Uterus (tissue), 4 donors: ENCODE data around the gene PROP1. TPM values are rescaled to one million over a fixed set of nuclear protein-coding genes. Genes with fewer than 3 reads are reported as not detected.
"Not testable (repeated sequence)": the region's sequence is repeated elsewhere in the genome, so short reads cannot be mapped to it uniquely, and the experiment has no call there.

Experiments used
- DNase-seq, 2 donors: peaks; one replicate each; pipeline ENCODE4 v3.0.0-alpha.2; 2019 to 2020
- H3K27ac ChIP-seq, 2 donors: fragments of 200-600 bp; sonication (generic); 1 replicate in 1 of 2; 2 replicates in 1 of 2; pipeline ENCODE4 v1.5.1; 2016 to 2018
- H3K27me3 ChIP-seq, 2 donors: fragments of 200-600 bp; sonication (generic); one replicate each; pipeline ENCODE4 v1.5.1; 2018 to 2019; ENCODE audit warnings: control low read depth in 1 of 2
- H3K36me3 ChIP-seq, 2 donors: fragments of 200-600 bp; sonication (generic); one replicate each; pipeline ENCODE4 v1.5.1; 2019; ENCODE audit warnings: control low read depth in 1 of 2
- H3K4me1 ChIP-seq, 2 donors: fragments of 200-600 bp; sonication (generic); one replicate each; pipeline ENCODE4 v1.5.1; 2018 to 2019; ENCODE audit warnings: control low read depth in 1 of 2
- H3K4me3 ChIP-seq, 2 donors: fragments of 200-600 bp; sonication (generic); 1 replicate in 1 of 2; 2 replicates in 1 of 2; pipeline ENCODE4 v1.5.1; 2018 to 2019; ENCODE audit warnings: mild to moderate bottlenecking in 1 of 2
- H3K9me3 ChIP-seq, 2 donors: fragments of 200-600 bp; sonication (generic); one replicate each; pipeline ENCODE4 v1.5.1; 2019; ENCODE audit warnings: control low read depth in 1 of 2
- POLR2A ChIP-seq, 2 donors: fragments of 450-650 bp; IDR thresholded peaks; one replicate each; pipeline ENCODE4 v1.6.1; 2016; ENCODE audit warnings: antibody characterized with exemption in 2 of 2, mild to moderate bottlenecking in 1 of 2, moderate library complexity in 1 of 2
- intact Hi-C: fragments of 100-400 bp; cut with DNase I; formaldehyde crosslinking; loops from one replicate; pipeline ENCODE4 v1.15.1; 2023; ENCODE audit warnings: low total_unique reads
- total RNA-seq, 4 donors: library from RNA; depleted of rRNA in 3 of 4; stranded (reverse); fragments of >200 nt in 3 of 4; gene quantifications; one replicate each; pipeline versions ENCODE4 v1.1.0 to v1.2.4, GENCODE V29; 2014 to 2023
- TF ChIP-seq, protein P1 (sequence below), 4 experiments: fragments of 200-600 bp in 2 of 4; fragments of 450-650 bp in 2 of 4; sonication (generic) in 2 of 4; IDR thresholded peaks; one replicate each; pipeline ENCODE4 v1.5.1; 2016 to 2019; ENCODE audit warnings: antibody characterized with exemption in 4 of 4, mild to moderate bottlenecking in 2 of 4, moderate library complexity in 1 of 4
- donor health status: DM: yes; HTN: yes; CAD: no.

The PROP1 gene
- not detected for total RNA-seq

DNA sequence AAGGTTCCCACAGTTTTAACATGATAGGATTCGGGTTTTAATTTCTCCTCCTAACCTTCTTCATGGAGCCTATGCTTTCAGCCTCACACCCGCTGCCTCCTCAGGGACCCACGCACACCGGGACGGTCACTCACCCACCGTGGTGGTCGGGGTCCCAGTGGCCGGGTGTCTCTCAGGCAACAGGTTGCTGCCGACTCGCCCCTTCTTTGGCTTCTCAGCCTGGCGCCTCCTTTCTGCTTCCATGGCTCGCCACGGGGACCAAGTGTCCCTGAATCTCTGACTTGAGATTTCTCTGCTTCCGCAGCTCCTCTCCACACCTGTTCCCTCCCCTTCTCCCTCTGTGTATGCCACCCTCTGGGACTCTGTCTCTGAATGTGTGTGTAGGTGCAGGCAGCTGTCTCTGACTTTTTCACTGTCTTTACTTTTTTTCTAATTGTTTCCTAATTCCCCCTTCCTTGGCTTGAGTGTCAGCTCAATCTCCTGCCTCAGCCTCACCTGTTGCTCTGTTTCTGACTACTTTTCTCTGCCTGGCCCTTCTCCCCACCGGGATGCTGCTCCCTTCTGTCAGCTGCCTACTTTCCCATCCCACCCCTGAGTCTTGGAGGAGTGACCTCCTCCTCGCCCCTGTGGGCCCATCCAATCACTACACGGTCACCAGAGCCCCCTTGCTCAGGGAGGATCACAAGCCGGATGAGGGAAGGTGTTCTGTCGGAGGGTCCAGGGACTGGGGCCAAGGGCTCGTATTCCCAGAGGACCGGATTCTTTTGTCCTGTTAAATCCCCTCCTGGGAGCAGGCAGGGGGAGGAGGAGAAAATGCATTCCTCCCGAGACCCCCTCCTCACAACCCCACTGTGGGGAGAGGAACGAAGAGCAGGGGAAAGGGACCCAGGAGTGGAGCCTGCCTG lies at the start of gene PROP1:
Gene PROP1 (minus strand): TSS at position 552 of the 905 bp plus-strand sequence. CDS start 309 bp downstream, at position 243.
- Histone ChIP-seq H3K9me3 (no peaks in the 10 kb centered on the region), H3K4me1 (no peaks in the 10 kb centered on the region), H3K36me3 (no peaks in the 10 kb centered on the region), H3K27ac (no peak within 1 kb of the TSS), H3K4me3 (no peak within 1 kb of the TSS), H3K27me3 (no peaks in the 10 kb centered on the region)
- no peak for DNase-seq
- intact Hi-C loops, result no loop called here
- TF ChIP-seq, protein P1, sequence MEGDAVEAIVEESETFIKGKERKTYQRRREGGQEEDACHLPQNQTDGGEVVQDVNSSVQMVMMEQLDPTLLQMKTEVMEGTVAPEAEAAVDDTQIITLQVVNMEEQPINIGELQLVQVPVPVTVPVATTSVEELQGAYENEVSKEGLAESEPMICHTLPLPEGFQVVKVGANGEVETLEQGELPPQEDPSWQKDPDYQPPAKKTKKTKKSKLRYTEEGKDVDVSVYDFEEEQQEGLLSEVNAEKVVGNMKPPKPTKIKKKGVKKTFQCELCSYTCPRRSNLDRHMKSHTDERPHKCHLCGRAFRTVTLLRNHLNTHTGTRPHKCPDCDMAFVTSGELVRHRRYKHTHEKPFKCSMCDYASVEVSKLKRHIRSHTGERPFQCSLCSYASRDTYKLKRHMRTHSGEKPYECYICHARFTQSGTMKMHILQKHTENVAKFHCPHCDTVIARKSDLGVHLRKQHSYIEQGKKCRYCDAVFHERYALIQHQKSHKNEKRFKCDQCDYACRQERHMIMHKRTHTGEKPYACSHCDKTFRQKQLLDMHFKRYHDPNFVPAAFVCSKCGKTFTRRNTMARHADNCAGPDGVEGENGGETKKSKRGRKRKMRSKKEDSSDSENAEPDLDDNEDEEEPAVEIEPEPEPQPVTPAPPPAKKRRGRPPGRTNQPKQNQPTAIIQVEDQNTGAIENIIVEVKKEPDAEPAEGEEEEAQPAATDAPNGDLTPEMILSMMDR (IDR thresholded peaks at IDR 0.05), result no peak
- no peak for TF ChIP-seq POLR2A (IDR thresholded peaks at IDR 0.05)

DNA sequence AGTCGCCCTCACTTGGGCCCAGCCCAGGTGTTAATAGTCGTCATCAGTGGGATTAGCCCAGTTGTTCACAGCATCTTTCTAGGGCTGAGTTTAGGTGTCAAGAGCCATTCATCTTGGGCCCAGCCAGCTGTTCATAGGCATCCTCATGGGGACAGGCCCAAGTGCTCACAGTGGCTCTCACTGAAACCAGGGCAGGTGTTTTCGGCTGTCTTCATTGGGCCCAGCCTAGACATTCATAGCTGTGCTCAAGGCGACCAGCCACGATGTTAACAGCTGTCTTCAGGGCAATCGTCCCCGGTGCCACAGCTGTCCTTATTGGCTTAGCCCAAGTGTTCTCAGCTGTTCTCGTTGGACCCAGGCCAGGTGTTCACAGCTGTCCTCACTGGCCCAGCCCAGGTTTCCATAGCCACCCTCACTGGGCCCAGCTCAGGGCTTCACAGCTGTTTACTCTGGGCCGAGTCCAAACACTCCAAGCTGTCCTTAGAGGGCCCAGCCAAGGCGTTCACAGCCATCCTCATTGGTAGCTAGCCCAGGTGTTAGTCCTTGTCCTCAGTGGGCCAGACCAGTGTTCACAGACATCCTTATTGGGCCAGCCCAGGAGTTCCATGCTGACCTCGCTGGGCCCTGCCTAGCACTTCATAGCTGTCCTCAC lies 23.5 kb upstream of the PROP1 start:
- H3K36me3 ChIP-seq, H3K4me1 ChIP-seq, intact Hi-C loops, H3K4me3 ChIP-seq, H3K27me3 ChIP-seq, DNase-seq, H3K27ac ChIP-seq, H3K9me3 ChIP-seq: not testable (repeated sequence)

DNA sequence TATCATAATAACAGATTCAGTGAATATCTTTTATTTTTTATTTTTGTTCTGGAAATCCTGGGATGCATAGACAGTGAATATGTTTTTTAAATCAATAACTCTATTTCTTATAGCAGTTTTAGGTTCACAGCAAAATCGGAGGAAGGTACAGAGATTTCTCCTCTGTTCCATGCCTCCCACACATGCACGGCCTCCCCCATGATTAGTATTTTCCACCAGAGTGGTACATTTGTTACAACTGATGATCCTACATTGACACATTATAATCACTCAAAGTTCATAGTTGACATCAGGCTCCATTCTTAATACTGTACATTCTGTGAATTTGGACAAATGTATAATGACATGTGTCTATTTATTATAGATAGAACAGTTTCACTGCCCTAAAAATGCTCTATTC lies 16.7 kb upstream of the PROP1 start:
- DNase-seq, H3K27me3 ChIP-seq, H3K27ac ChIP-seq, H3K36me3 ChIP-seq, H3K4me3 ChIP-seq, H3K9me3 ChIP-seq, H3K4me1 ChIP-seq, intact Hi-C loops: not testable (repeated sequence)

DNA sequence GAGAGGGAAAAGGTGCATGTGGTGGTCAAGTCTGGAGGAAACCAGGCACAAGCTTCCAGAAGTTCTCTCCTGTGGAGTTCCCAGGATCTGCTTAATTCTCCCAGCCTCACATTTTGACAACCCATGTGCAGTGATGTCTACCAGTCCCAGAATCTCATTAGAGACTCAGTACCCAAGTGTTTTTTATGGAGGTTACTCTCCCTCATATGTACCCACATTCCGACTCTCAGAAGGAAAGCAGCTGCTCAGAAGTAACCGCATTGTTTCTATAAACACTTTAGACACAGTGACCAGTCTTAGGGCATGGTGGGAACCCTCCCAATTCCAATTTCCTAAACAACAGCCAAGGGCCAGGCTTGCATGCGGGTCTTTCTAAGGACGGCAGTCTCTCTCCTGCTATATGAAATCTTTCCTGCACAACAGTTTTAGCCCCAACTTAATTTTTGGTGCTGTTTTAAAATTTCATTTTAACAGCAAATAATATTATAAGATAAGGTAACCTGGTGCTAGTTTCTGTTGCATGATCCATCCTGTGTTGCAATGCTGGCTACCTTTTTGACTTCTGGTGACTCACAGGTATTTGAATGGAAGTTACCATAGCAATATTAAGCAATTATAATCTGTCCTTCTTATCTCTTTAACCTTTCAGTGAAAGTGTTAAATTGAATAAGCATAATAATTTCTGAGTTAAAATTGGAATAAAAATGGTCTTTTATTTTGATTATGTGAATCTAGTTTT lies 15.9 kb upstream of the PROP1 start:
- H3K9me3 ChIP-seq, H3K27me3 ChIP-seq, H3K4me1 ChIP-seq, DNase-seq, intact Hi-C loops, H3K4me3 ChIP-seq, H3K27ac ChIP-seq, H3K36me3 ChIP-seq: not testable (repeated sequence)

DNA sequence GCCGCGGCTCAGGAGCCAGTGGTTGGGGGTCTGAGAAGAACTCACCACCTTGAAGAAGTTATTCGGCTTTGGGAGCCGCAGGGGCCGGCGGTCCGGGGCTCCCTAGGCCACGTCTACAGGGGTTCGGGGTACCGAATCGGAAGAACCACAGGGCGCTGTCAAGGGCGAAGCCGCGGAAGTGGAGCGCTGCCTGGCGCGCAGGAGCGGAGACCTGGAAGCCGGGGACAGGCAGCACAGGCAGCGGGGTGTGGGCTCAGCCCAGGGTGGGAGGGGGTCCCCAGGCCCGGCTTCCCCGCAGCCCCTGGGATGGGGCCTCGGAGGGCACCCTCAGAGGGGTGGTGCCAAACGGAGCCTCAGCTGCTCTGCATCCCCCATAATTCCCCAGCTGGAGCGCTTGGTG lies 11.2 kb upstream of the PROP1 start:
- H3K4me1 ChIP-seq, H3K36me3 ChIP-seq, H3K4me3 ChIP-seq, intact Hi-C loops, H3K27ac ChIP-seq, H3K27me3 ChIP-seq, H3K9me3 ChIP-seq, DNase-seq: not testable (repeated sequence)

DNA sequence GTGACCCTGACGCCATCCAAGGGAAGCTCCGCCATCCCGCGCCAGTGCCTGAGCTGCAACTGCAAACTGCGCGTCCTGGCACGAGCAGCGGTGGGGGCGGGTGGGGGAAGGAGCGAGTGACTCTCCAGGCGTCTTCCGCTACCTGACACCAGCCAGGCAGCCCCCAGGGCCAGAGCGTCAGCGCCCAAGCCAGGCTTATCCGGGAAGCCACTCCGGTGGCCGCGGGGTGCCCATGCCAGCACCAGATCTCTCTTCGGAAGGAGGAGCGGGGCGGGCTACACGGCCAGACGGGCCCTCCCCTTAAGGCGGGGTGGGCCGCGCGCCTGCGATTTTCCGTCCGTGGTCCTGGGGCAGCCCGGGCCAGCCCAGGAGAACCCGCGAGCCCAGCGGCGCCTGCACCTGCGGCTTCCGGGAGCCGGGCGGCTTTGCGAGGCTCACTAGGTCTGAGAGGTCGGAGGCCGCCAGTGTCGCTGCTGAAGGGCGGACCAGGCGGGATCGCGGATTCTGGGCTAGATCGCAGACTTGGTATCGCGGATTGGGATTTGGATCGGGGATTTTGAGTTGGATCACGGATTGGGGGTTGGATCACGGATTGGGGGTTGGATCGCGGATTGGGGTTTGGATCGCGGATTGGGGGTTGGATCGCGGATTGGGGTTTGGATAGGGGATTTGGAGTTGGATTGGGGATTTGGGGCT lies 10.6 kb upstream of the PROP1 start:
- H3K4me3 ChIP-seq, intact Hi-C loops: not testable (repeated sequence)

DNA sequence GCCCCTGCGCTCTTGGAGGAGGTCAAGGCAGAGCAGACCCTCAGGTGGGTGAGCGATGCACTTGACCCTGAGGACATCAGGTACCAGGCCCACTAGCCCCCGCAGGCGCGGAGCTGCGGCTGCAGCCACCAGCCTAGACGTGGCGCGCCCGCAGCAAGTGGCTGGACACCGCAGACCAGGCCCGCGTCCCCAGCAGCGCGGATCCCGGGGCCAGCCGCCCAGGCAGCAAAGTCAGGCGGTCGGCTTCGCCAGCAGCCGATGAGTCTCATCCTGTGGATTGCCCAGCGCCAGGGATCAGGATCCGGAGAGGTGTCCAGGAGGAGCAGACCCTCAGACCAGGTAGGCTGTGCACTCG lies 10.1 kb upstream of the PROP1 start:
- H3K4me3 ChIP-seq, H3K4me1 ChIP-seq, H3K27me3 ChIP-seq: not testable (repeated sequence)

More for the DNA sequence above, 10.6 kb upstream of the PROP1 start:
- H3K4me1 ChIP-seq, H3K27ac ChIP-seq, H3K9me3 ChIP-seq, DNase-seq, H3K36me3 ChIP-seq, H3K27me3 ChIP-seq: not testable (repeated sequence)

More for the DNA sequence above, 10.1 kb upstream of the PROP1 start:
- H3K9me3 ChIP-seq, H3K27ac ChIP-seq, intact Hi-C loops, DNase-seq, H3K36me3 ChIP-seq: not testable (repeated sequence)
